Measurements from ENCODE around the gene FNBP1L.

The FNBP1L gene

DNA sequence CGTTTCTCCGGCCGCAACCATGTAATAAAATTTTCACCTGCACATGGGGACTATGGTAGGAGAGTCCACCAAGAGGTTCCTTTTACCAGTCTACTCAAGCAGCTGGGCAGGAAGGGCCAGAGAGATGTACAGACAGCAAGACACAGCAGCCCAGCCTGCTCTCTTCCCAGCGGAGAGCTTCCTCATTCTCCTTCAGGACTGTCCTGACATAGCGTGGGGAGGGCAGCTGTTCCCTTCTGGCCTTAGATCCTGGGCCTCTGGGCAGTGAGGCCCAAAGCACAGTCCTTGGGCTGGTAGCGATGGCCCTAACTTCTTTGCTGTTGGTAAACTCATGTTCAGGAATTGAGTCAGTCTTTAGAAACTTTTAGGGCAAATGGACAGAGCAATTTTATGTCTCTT lies 144.6 kb downstream of the FNBP1L start:
- no peak for DNase-seq (ENCODE audit: low read depth, low spot score)
- TF ChIP-seq, protein P1, sequence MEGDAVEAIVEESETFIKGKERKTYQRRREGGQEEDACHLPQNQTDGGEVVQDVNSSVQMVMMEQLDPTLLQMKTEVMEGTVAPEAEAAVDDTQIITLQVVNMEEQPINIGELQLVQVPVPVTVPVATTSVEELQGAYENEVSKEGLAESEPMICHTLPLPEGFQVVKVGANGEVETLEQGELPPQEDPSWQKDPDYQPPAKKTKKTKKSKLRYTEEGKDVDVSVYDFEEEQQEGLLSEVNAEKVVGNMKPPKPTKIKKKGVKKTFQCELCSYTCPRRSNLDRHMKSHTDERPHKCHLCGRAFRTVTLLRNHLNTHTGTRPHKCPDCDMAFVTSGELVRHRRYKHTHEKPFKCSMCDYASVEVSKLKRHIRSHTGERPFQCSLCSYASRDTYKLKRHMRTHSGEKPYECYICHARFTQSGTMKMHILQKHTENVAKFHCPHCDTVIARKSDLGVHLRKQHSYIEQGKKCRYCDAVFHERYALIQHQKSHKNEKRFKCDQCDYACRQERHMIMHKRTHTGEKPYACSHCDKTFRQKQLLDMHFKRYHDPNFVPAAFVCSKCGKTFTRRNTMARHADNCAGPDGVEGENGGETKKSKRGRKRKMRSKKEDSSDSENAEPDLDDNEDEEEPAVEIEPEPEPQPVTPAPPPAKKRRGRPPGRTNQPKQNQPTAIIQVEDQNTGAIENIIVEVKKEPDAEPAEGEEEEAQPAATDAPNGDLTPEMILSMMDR (IDR thresholded peaks at IDR 0.05; ENCODE audit: insufficient read depth, low read length, missing control alignments), result no peak
- no peak overlapping the region for H3K4me3 ChIP-seq (ENCODE audit: low read depth, low read length)
- POLR2A ChIA-PET, result no interaction called here
- CTCF ChIA-PET, result interaction anchor here (1.0 to 1.7 kb wide), 6 partner anchors 11 to 252 kb away, joined by 3 to 7 read pairs (median 4); no protein-coding TSS in a partner anchor

GRCh38 chr1:93593854-93594602 lies 146.1 kb downstream of the FNBP1L start:
- CTCF ChIA-PET, result interaction anchor here (1.0 to 1.7 kb wide), 3 partner anchors 11 to 27 kb away, joined by 3 to 4 read pairs (median 3); no protein-coding TSS in a partner anchor
- TF ChIP-seq, protein P1 (IDR thresholded peaks at IDR 0.05; ENCODE audit: insufficient read depth, low read length, missing control alignments), result no peak
- no peak overlapping the region for H3K4me3 ChIP-seq (ENCODE audit: low read depth, low read length)
- POLR2A ChIA-PET, result no interaction called here
- no peak for DNase-seq (ENCODE audit: low read depth, low spot score)

DNA sequence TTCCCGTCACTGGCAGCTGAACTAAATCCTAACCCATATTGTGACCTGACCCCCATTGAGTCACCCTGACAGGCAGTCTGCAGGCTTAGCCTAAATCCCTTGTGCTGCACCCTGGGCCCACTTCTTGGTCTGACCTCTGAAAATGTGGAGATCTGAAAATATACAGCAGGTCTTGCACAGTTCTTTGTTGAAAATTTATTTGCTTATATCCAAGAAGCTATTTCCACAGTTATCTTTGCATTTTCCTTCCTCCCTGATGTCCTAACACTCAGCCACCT lies 146.6 kb downstream of the FNBP1L start:
- H3K4me3 ChIP-seq (ENCODE audit: low read depth, low read length), result no peak overlapping the region
- no peak for DNase-seq (ENCODE audit: low read depth, low spot score)
- TF ChIP-seq, protein P1 (IDR thresholded peaks at IDR 0.05; ENCODE audit: insufficient read depth, low read length, missing control alignments), result no peak
- POLR2A ChIA-PET, result no interaction called here
- CTCF ChIA-PET, result interaction anchor here (1.0 to 1.2 kb wide), 2 partner anchors 10 to 13 kb away, joined by 3 read pairs; no protein-coding TSS in a partner anchor

DNA sequence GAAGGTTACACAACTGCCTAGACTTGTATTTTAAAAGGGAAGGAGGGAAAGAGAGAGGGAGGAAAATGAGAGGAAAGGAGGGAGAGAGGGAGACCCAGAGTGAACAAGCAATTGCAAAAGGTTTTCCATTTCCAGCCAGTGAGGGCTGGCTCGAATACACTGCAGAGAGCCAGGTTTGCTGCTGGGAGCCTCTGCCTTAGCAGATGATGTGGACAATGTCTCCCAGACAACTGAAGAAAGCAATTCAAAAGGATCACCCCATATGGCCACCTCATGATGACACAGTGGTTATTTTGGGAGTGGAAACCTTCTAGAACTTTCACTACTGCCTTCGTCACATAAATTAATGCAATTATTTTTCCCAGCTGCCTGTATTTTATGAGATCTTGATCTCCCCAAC lies 147.3 kb downstream of the FNBP1L start:
- TF ChIP-seq, protein P1 (IDR thresholded peaks at IDR 0.05; ENCODE audit: insufficient read depth, low read length, missing control alignments), result no peak
- ChIA-PET POLR2A (no interaction called here), CTCF (interaction anchor here (1.0 to 1.2 kb wide), 2 partner anchors 9 to 14 kb away, joined by 3 read pairs; no protein-coding TSS in a partner anchor)
- no peak overlapping the region for H3K4me3 ChIP-seq (ENCODE audit: low read depth, low read length)
- no peak for DNase-seq (ENCODE audit: low read depth, low spot score)

DNA sequence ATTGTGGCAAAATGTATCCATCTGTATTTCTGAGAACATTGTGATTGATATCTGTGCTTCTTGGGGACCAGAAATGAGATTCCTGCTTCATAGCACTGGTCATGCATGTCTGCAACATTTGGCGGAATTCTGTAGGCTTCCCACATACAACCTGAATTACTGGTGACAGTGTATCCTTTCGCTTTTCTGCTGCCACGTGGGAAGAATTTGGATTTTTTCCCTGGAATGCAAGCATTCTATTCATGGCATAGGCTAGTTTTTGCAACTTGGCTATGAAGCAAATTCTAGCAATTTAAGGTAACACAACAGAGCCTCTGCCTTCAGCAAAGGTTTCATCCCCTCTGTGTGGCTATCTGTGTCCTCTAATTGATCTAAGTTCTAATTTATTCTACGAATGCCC lies 147.8 kb downstream of the FNBP1L start:
- ChIA-PET POLR2A (no interaction called here), CTCF (interaction anchor here (0.7 to 1.5 kb wide), 2 partner anchors 33 to 248 kb away, joined by 3 to 4 read pairs; no protein-coding TSS in a partner anchor)
- TF ChIP-seq, protein P1 (IDR thresholded peaks at IDR 0.05; ENCODE audit: insufficient read depth, low read length, missing control alignments), result no peak
- no peak for DNase-seq (ENCODE audit: low read depth, low spot score)
- no peak overlapping the region for H3K4me3 ChIP-seq (ENCODE audit: low read depth, low read length)

DNA sequence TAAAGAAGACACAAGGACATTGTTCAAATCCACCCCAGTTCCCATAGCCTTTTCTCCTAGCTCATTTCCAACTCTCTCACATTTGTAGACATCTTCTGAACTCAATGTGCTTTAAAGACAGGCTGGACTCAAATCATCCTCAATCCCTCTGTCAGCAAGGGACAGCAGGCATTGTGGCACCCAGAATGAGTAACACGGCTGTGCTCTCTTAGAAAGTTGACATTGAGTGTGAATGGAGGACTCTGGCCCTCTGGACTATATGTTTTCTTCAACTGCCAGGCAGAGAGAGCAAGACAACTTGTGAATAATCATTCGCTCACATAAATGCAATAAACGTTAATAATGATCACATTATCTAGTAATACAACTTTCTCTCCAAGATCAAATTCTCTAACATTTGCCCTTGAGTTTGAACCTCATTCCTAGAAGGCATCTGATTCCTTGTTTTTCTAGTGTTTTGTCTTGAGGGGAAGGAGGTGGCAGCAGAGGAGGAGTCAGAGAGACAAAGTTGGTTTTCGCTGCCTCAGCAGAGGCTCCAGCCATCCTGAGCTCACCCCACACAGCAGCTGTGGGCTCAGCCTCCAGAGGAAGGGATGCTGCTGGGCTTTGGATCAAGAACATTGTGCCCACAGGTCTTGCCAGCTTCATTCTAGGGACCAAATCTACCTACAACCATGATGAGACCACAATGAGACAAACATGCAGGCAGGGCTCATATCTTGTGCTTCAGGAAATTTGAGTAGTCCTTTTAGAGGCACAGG lies 148.6 kb downstream of the FNBP1L start:
- TF ChIP-seq, protein P1 (IDR thresholded peaks at IDR 0.05; ENCODE audit: insufficient read depth, low read length, missing control alignments), result no peak
- POLR2A ChIA-PET, result no interaction called here
- CTCF ChIA-PET, result interaction anchor here (0.7 to 1.5 kb wide), 4 partner anchors 19 to 248 kb away, joined by 3 to 4 read pairs (median 3); no protein-coding TSS in a partner anchor
- H3K4me3 ChIP-seq (ENCODE audit: low read depth, low read length), result no peak overlapping the region
- no peak for DNase-seq (ENCODE audit: low read depth, low spot score)
